HG03025 (cell line): ENCODE data around the gene ERI2.

Experiments
- ATAC-seq: cut with Tn5 transposase; IDR thresholded peaks from one replicate; pipeline ENCODE4 v1.9.1; 2021; ENCODE audit warnings: mild to moderate bottlenecking, moderate library complexity; ENCODE audit not compliant: unreplicated experiment, low FRiP score

ERI2 gene

GRCh38 chr16:20806168-20807050 lies at the start of gene ERI2, which contains the start of gene REXO5:
Gene ERI2, minus strand, starts transcription at chr16:20806472. Its CDS starts 42 bp downstream, at chr16:20806430.
Gene REXO5, plus strand, starts transcription at chr16:20806527. Its CDS starts 427 bp downstream, at chr16:20806954.
- peak; percentile 82 for ATAC-seq

- no peak for ATAC-seq
Observed at GRCh38 chr16:20854963-20855362, 48.7 kb upstream of the ERI2 start.

GRCh38 chr16:20853981-20854620 lies 47.8 kb upstream of the ERI2 start:
- ATAC-seq, result no peak

- no peak for ATAC-seq
Observed at GRCh38 chr16:20853143-20853542, 46.9 kb upstream of the ERI2 start.

GRCh38 chr16:20851601-20852000 lies 45.3 kb upstream of the ERI2 start:
- ATAC-seq, result no peak

- ATAC-seq, result no peak
Observed at GRCh38 chr16:20850981-20851380, 44.7 kb upstream of the ERI2 start.

- ATAC-seq, result no peak
Observed at GRCh38 chr16:20849589-20850390, 43.5 kb upstream of the ERI2 start.

- no peak for ATAC-seq
Observed at GRCh38 chr16:20847550-20847949, 41.3 kb upstream of the ERI2 start.

GRCh38 chr16:20846551-20846950 lies 40.3 kb upstream of the ERI2 start:
- no peak for ATAC-seq

GRCh38 chr16:20846030-20846429 lies 39.8 kb upstream of the ERI2 start:
- no peak for ATAC-seq

- ATAC-seq, result no peak
Observed at GRCh38 chr16:20844588-20844987, 38.3 kb upstream of the ERI2 start.

- no peak for ATAC-seq
Observed at GRCh38 chr16:20844054-20844453, 37.8 kb upstream of the ERI2 start.

GRCh38 chr16:20839504-20839903 lies 33.2 kb upstream of the ERI2 start:
- no peak for ATAC-seq

- ATAC-seq, result no peak
Observed at GRCh38 chr16:20838240-20838639, 32.0 kb upstream of the ERI2 start.

GRCh38 chr16:20833086-20833485 lies 26.8 kb upstream of the ERI2 start:
- ATAC-seq, result no peak

- no peak for ATAC-seq
Observed at GRCh38 chr16:20830372-20830771, 24.1 kb upstream of the ERI2 start.

- ATAC-seq, result no peak
Observed at GRCh38 chr16:20829536-20829935, 23.3 kb upstream of the ERI2 start.

- no peak for ATAC-seq
Observed at GRCh38 chr16:20826039-20826566, 19.8 kb upstream of the ERI2 start.

- no peak for ATAC-seq
Observed at GRCh38 chr16:20822521-20823325, 16.5 kb upstream of the ERI2 start.

- ATAC-seq, result no peak
Observed at GRCh38 chr16:20821682-20822081, 15.4 kb upstream of the ERI2 start.
